ENCODE data around the gene ZDHHC4.
A peak's percentile ranks its signal among the peaks of the same experiment; 100 is the strongest.

ZDHHC4 gene

GRCh38 chr7:6577369-6578113, at the start of gene ZDHHC4:
ZDHHC4 (plus strand) TSS chr7:6577454; CDS start chr7:6580562, 3,108 bp downstream.
- peak; percentile 93 to 96 (median 95) for DNase-seq

GRCh38 chr7:6528401-6529130, 48.7 kb upstream of the ZDHHC4 start:
- no peak for DNase-seq

GRCh38 chr7:6529643-6530042, 47.6 kb upstream of the ZDHHC4 start:
- no peak for DNase-seq

GRCh38 chr7:6530626-6531491, 46.4 kb upstream of the ZDHHC4 start:
- peak in 2 of 3 donors; percentile 32 to 53 for DNase-seq

GRCh38 chr7:6531492-6532279, 45.6 kb upstream of the ZDHHC4 start:
- no peak for DNase-seq

GRCh38 chr7:6532516-6532915, 44.7 kb upstream of the ZDHHC4 start:
- DNase-seq, result no peak

- DNase-seq, result peak; percentile 32 to 42 (median 35)
Measured at GRCh38 chr7:6533893-6534495, 43.3 kb upstream of the ZDHHC4 start.

GRCh38 chr7:6536262-6537260, 40.7 kb upstream of the ZDHHC4 start:
- DNase-seq, result peak in 1 of 3 donors; percentile 37

- DNase-seq, result no peak
Measured at GRCh38 chr7:6542368-6542767, 34.9 kb upstream of the ZDHHC4 start.

GRCh38 chr7:6545398-6546126, 31.7 kb upstream of the ZDHHC4 start:
- DNase-seq, result peak; percentile 36 to 50 (median 44)

GRCh38 chr7:6546498-6547251, 30.6 kb upstream of the ZDHHC4 start:
- DNase-seq, result no peak

GRCh38 chr7:6547400-6547799, 29.9 kb upstream of the ZDHHC4 start:
- no peak for DNase-seq

GRCh38 chr7:6551016-6551511, 26.2 kb upstream of the ZDHHC4 start, which contains the start of gene GRID2IP:
GRID2IP (minus strand) TSS chr7:6551461; CDS start chr7:6551436, 25 bp downstream.
- no peak for DNase-seq

GRCh38 chr7:6553448-6554044, 23.7 kb upstream of the ZDHHC4 start:
- DNase-seq, result peak; percentile 67 to 73 (median 69)

- no peak for DNase-seq
Measured at GRCh38 chr7:6554848-6555247, 22.4 kb upstream of the ZDHHC4 start.

GRCh38 chr7:6556196-6556595, 21.1 kb upstream of the ZDHHC4 start:
- DNase-seq, result no peak

- DNase-seq, result peak; percentile 76 to 83 (median 80)
Measured at GRCh38 chr7:6558837-6559236, 18.4 kb upstream of the ZDHHC4 start.

- no peak for DNase-seq
Measured at GRCh38 chr7:6559896-6560295, 17.4 kb upstream of the ZDHHC4 start.
